Endothelial cell (in vitro differentiated cells): Measurements from ENCODE around the gene CDKN1C. TPM values are rescaled to one million over a fixed set of nuclear protein-coding genes. Genes with fewer than 3 reads are reported as not detected.

Experiments used
- DNase-seq: peaks from one replicate; pipeline ENCODE4 v3.0.0; 2021; ENCODE audit warnings: low spot score
- H3K27ac Mint-ChIP-seq: one replicate; pipeline ENCODE4 v1.8.0; 2021; ENCODE audit warnings: mixed read lengths, inconsistent platforms; ENCODE audit not compliant: unreplicated experiment
- H3K27me3 Mint-ChIP-seq: one replicate; pipeline ENCODE4 v1.8.0; 2021; ENCODE audit warnings: mild to moderate bottlenecking, moderate library complexity, mixed read lengths, inconsistent platforms; ENCODE audit not compliant: unreplicated experiment
- H3K36me3 Mint-ChIP-seq: one replicate; pipeline ENCODE4 v1.8.0; 2021; ENCODE audit warnings: mild to moderate bottlenecking, low read depth, mixed read lengths, inconsistent platforms; ENCODE audit not compliant: unreplicated experiment
- H3K4me1 Mint-ChIP-seq: one replicate; pipeline ENCODE4 v1.8.0; 2021; ENCODE audit warnings: mild to moderate bottlenecking, mixed read lengths, inconsistent platforms; ENCODE audit not compliant: unreplicated experiment
- H3K4me3 Mint-ChIP-seq: one replicate; pipeline ENCODE4 v1.8.0; 2021; ENCODE audit warnings: mild to moderate bottlenecking, mixed read lengths, inconsistent platforms; ENCODE audit not compliant: unreplicated experiment
- H3K9me3 Mint-ChIP-seq: one replicate; pipeline ENCODE4 v1.8.0; 2021; ENCODE audit warnings: mixed read lengths, inconsistent platforms; ENCODE audit not compliant: unreplicated experiment
- total RNA-seq: library from RNA; stranded (reverse); fragmentation: NEBNext Ultra II Directional; extraction: Animal tissue kit (Norgen Biotek cat#: 25700); gene quantifications from one replicate; pipeline ENCODE4 v1.2.1, GENCODE V29; 2021; ENCODE audit not compliant: unreplicated experiment
- TF ChIP-seq, protein P1 (sequence below): fragments of 200-600 bp; sonication (generic); IDR thresholded peaks from one replicate; pipeline ENCODE4 v1.5.0; 2021; ENCODE audit warnings: antibody characterized with exemption; ENCODE audit not compliant: unreplicated experiment

CDKN1C gene
- total RNA-seq, 1 donor from 2014 or later, result 25.3 TPM

DNA sequence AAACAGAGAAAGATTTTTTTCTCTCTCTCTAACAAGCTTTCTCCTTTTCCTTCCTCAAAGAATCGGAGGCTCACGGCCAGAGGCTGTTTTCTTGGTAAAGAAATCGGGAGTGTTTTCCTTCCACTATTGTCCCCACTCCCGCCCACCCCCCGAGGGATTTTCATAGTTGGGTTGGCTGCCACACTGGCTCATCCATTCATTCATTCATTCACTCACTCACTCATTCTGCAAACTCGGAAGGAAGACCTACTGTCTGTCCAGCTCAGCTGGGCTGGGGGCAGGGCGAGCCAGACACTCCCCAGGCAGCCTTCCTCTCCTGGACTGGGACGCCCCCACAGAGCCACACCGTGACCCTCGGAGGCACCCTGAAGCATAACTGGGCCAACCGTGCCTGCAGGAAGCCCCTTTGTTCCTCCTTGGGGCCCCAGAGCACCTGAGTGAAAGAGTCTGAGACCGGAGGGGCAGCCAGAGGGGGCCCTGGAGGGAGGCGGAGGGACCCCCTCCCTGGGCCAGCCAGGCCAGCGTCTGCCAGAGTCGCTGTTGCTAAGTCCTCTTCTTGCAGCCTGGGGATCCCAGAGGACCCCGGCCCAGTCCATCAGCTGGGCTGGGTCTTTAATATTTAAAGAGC is 17.0 kb downstream of the CDKN1C start:
- no peak overlapping the region for H3K4me3 Mint-ChIP-seq
- no peak overlapping the region for H3K27ac Mint-ChIP-seq
- H3K27me3 Mint-ChIP-seq, result peaks cover 10% of the 10 kb centered on the region
- no peaks in the 10 kb centered on the region for H3K36me3 Mint-ChIP-seq
- peaks cover 9% of the 10 kb centered on the region for H3K4me1 Mint-ChIP-seq
- no peaks in the 10 kb centered on the region for H3K9me3 Mint-ChIP-seq
- DNase-seq, result no peak
- TF ChIP-seq, protein P1, sequence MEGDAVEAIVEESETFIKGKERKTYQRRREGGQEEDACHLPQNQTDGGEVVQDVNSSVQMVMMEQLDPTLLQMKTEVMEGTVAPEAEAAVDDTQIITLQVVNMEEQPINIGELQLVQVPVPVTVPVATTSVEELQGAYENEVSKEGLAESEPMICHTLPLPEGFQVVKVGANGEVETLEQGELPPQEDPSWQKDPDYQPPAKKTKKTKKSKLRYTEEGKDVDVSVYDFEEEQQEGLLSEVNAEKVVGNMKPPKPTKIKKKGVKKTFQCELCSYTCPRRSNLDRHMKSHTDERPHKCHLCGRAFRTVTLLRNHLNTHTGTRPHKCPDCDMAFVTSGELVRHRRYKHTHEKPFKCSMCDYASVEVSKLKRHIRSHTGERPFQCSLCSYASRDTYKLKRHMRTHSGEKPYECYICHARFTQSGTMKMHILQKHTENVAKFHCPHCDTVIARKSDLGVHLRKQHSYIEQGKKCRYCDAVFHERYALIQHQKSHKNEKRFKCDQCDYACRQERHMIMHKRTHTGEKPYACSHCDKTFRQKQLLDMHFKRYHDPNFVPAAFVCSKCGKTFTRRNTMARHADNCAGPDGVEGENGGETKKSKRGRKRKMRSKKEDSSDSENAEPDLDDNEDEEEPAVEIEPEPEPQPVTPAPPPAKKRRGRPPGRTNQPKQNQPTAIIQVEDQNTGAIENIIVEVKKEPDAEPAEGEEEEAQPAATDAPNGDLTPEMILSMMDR, result no peak

- H3K36me3 Mint-ChIP-seq, result no peaks in the 10 kb centered on the region
- H3K27ac Mint-ChIP-seq, result no peak overlapping the region
- peaks cover 9% of the 10 kb centered on the region for H3K4me1 Mint-ChIP-seq
- DNase-seq, result no peak
- H3K9me3 Mint-ChIP-seq, result no peaks in the 10 kb centered on the region
- TF ChIP-seq, protein P1, result no peak
- H3K4me3 Mint-ChIP-seq, result no peak overlapping the region
- peaks cover 10% of the 10 kb centered on the region for H3K27me3 Mint-ChIP-seq
These were observed 17.7 kb downstream of the CDKN1C start for GRCh38 chr11:2867722-2868505.

DNA sequence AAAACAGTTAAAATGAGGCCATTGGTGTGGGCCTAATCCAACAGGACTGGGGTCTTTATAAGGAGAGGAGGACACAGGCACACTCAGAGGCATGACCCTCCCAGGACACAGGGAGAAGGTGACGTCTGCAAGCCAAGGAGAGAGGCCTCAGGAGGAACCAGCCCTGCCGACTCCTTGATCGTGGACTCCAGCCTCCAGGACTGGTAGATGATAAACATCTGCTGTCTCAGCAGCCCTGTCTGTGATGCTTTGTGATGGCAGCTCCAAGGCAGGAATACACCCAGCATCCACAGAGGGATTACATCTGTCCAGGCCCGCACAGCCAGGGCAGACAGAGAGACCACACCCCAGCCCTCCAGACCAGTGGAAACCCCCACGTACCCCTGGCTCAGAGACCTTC is 18.4 kb downstream of the CDKN1C start:
- Mint-ChIP-seq H3K4me1 (peaks cover 9% of the 10 kb centered on the region), H3K36me3 (no peaks in the 10 kb centered on the region), H3K4me3 (no peak overlapping the region), H3K27me3 (peaks cover 10% of the 10 kb centered on the region), H3K9me3 (no peaks in the 10 kb centered on the region), H3K27ac (peak overlapping the region; percentile 74)
- TF ChIP-seq, protein P1, result no peak
- DNase-seq, result no peak

DNA sequence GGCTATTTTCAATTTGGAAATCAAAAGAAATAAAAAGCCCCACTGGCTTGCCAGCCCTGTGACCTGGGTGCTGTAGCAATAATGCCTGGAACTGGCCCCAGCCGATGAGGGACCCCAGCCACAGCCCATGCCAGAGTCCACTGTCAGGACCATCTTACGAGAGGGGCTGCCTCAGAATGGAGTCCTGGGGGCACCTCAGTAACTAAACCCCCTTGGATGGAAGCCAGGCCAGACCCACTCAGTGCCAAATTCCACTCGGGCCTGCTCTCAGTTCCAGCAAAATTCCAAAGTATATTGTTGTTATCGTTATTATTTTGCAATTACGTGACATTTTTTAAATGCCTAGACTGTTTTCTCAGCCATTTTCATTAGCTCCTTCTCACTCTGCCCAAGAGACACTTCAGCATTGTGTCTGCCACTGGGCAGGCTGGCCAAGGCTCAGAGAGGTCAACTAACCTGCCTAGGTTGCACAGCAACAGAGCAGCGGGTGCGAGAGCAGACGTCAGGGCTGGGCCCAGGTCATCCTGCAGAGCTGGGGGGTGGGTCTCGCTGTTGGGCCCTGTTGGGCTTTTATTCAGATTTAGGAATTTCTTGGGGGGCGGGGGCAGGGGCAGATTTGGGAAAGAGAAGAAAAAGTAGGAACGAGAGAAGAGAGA is 19.5 kb downstream of the CDKN1C start:
- no peak for DNase-seq
- Mint-ChIP-seq H3K27me3 (peaks cover 11% of the 10 kb centered on the region), H3K27ac (no peak overlapping the region), H3K36me3 (no peaks in the 10 kb centered on the region), H3K4me3 (no peak overlapping the region), H3K4me1 (peaks cover 5% of the 10 kb centered on the region), H3K9me3 (no peaks in the 10 kb centered on the region)
- TF ChIP-seq, protein P1, result no peak
